Anterior cingulate cortex (tissue), 58 donors: ENCODE results near the gene CEP170B.
"Not testable (repeated sequence)": the region's sequence is repeated elsewhere in the genome, so short reads cannot be mapped to it uniquely, and the experiment has no call there.

Source experiments
- DNase-seq, 58 donors: peaks; one replicate each; lab custom pipeline; 2025; lab: John Stamatoyannopoulos, UW

The CEP170B gene

GRCh38 chr14:104843442-104844305, 21.4 kb upstream of the CEP170B start:
- DNase-seq, result peak in 8 of 58 donors; percentile 19 to 50 (median 37)

GRCh38 chr14:104844306-104845032, 20.6 kb upstream of the CEP170B start:
- DNase-seq, result peak in 4 of 58 donors; percentile 21 to 34 (median 25)

- DNase-seq, result no peak
Observed at GRCh38 chr14:104845033-104845666, 19.9 kb upstream of the CEP170B start.

GRCh38 chr14:104845834-104846441, 19.1 kb upstream of the CEP170B start:
- DNase-seq, result no peak

- no peak for DNase-seq
Observed at GRCh38 chr14:104852280-104852663, 12.8 kb upstream of the CEP170B start.

GRCh38 chr14:104855532-104856090, 9.5 kb upstream of the CEP170B start:
- no peak for DNase-seq

- DNase-seq, result no peak
Observed at GRCh38 chr14:104856157-104856868, 8.8 kb upstream of the CEP170B start.

- DNase-seq, result peak in 32 of 58 donors; percentile 10 to 71 (median 38)
Observed at GRCh38 chr14:104856869-104857860, 7.9 kb upstream of the CEP170B start.

- DNase-seq, result not testable (repeated sequence)
Observed at GRCh38 chr14:104857931-104858330, 7.1 kb upstream of the CEP170B start.

GRCh38 chr14:104858811-104859426, 6.1 kb upstream of the CEP170B start:
- no peak for DNase-seq

- no peak for DNase-seq
Observed at GRCh38 chr14:104859900-104860299, 5.2 kb upstream of the CEP170B start.

GRCh38 chr14:104860414-104860813, 4.7 kb upstream of the CEP170B start:
- no peak for DNase-seq

GRCh38 chr14:104863131-104863862, 1.8 kb upstream of the CEP170B start:
- no peak for DNase-seq

GRCh38 chr14:104863923-104864266, 1.2 kb upstream of the CEP170B start:
- DNase-seq, result no peak

- peak in 1 of 58 donors; percentile 56 for DNase-seq
Observed at GRCh38 chr14:104864267-104865080, 594 bp upstream of the CEP170B start.

- peak in 14 of 58 donors; percentile 11 to 45 (median 32) for DNase-seq
Observed at GRCh38 chr14:104865631-104866441, 768 bp downstream of the CEP170B start.
